HepG2 (cell line): ENCODE results near the gene KDM1B. TPM values are rescaled to one million over a fixed set of nuclear protein-coding genes. Genes with fewer than 3 reads are reported as not detected.
A peak's percentile ranks its signal among the peaks of the same experiment; 100 is the strongest.

Experiments
- ATAC-seq: fragments of 200-7000 bp; cut with Tn5 transposase; 3 replicates; pipeline ENCODE4 v1.9.1; 2020; ENCODE audit warnings: mild to moderate bottlenecking, moderate library complexity
- BruUV-seq: library from RNA; stranded (reverse); fragments of 400-500 nt; replicated peaks from 2 replicates; lab custom pipeline; 2021; lab: Mats Ljungman, UMichigan
- CTCF ChIA-PET: fragments of 300-600 bp; formaldehyde crosslinking; extraction: SDS; loops from one replicate; lab custom pipeline; 2021; ENCODE audit warnings: low total read pairs, inconsistent platforms, low intra/inter-chr PET ratio; lab: Yijun Ruan, JAX
- POLR2A ChIA-PET: fragments of 350-600 bp; sonication (Branson Sonifier 250); formaldehyde crosslinking; loops from one replicate; lab custom pipeline; 2020; ENCODE audit warnings: antibody characterized with exemption, inconsistent platforms; lab: Yijun Ruan, JAX
- DNase-seq: peaks from one replicate; pipeline ENCODE4 v3.0.0-alpha.2; 2015; ENCODE audit warnings: low spot score
- FAIRE-seq: peaks from 3 replicates; lab custom pipeline; 2011; peaks lifted over from hg19 to GRCh38; lab: Jason Lieb, UNC
- H2AFZ ChIP-seq: one replicate; pipeline ENCODE4 v1.6.1; 2011; ENCODE audit warnings: low read length, inconsistent platforms
- H3K27ac ChIP-seq: fragments of 300-600 bp; 3 replicates; pipeline ENCODE4 v1.8.0; 2011; ENCODE audit warnings: mixed run types, mild to moderate bottlenecking, mixed read lengths, low read length, inconsistent platforms; ENCODE audit not compliant: insufficient read depth; ENCODE audit errors: extremely low read length
- H3K27me3 ChIP-seq, 2 experiments: fragments of 200-600 bp in 1 of 2; 2 replicates in 1 of 2; 3 replicates in 1 of 2; pipeline versions ENCODE4 v1.6.0 to v1.8.0; 2011; ENCODE audit warnings: low read length in 2 of 2, mild to moderate bottlenecking in 2 of 2, moderate library complexity in 2 of 2, inconsistent platforms in 1 of 2; ENCODE audit not compliant: insufficient read depth in 2 of 2, control insufficient read depth in 1 of 2
- H3K36me3 ChIP-seq, 2 experiments: fragments of 200-600 bp in 1 of 2; replicated peaks in 1 of 2; 2 replicates in 1 of 2; 3 replicates in 1 of 2; pipeline versions ENCODE4 v1.5.1 to v1.8.0; 2011; ENCODE audit warnings: low read length in 2 of 2, inconsistent platforms in 1 of 2; ENCODE audit not compliant: insufficient read depth in 2 of 2, control insufficient read depth in 1 of 2
- H3K4me1 ChIP-seq: 2 replicates; pipeline ENCODE4 v1.5.1; 2012; ENCODE audit warnings: low read length, inconsistent platforms; ENCODE audit not compliant: insufficient read depth
- H3K4me2 ChIP-seq: 2 replicates; pipeline ENCODE4 v1.6.0; 2011; ENCODE audit warnings: low read depth, low read length, inconsistent platforms
- H3K4me3 ChIP-seq, 3 experiments: fragments of 200-600 bp in 1 of 3; sonication (generic), shearing (Covaris generic) in 1 of 3; replicated peaks in 1 of 3; 2 replicates each; pipeline ENCODE4 v1.5.1; 2011 to 2016; ENCODE audit warnings: low read length in 3 of 3, inconsistent platforms in 2 of 3, low read depth in 2 of 3, mild to moderate bottlenecking in 2 of 3, control low read depth in 1 of 3, mixed read lengths in 1 of 3; ENCODE audit not compliant: insufficient read depth in 1 of 3
- H3K79me2 ChIP-seq: one replicate; pipeline ENCODE4 v1.6.1; 2011; ENCODE audit warnings: low read length, inconsistent platforms; ENCODE audit not compliant: insufficient read depth
- H3K9ac ChIP-seq: 2 replicates; pipeline ENCODE4 v1.6.0; 2011; ENCODE audit warnings: mild to moderate bottlenecking, low read depth, low read length, inconsistent platforms; ENCODE audit not compliant: insufficient read depth
- H3K9me3 ChIP-seq: 2 replicates; pipeline ENCODE4 v1.5.1; 2012; ENCODE audit warnings: mild to moderate bottlenecking, low read length
- H4K20me1 ChIP-seq: 2 replicates; pipeline ENCODE4 v1.6.0; 2011; ENCODE audit warnings: inconsistent platforms, mild to moderate bottlenecking, low read length, moderate library complexity; ENCODE audit not compliant: insufficient read depth
- MAZ ChIP-seq, 2 experiments: sonication (generic) in 1 of 2; formaldehyde crosslinking in 1 of 2; IDR thresholded peaks; 2 replicates each; pipeline versions ENCODE4 v1.5.0 to v1.6.1; 2012 to 2020; ENCODE audit warnings: low read depth in 2 of 2, mild to moderate bottlenecking in 2 of 2, borderline replicate concordance in 1 of 2, improper control_type of control experiment in 1 of 2, low read length in 1 of 2, missing genetic modification reagents in 1 of 2, moderate library complexity in 1 of 2
- MNT ChIP-seq: fragments of 450-650 bp; IDR thresholded peaks from 2 replicates; pipeline ENCODE4 v1.6.1; 2016
- SALL2 ChIP-seq: sonication (generic); formaldehyde crosslinking; IDR thresholded peaks from 2 replicates; pipeline ENCODE4 v1.8.1; 2023; ENCODE audit warnings: mild to moderate bottlenecking, missing genetic modification reagents, inconsistent platforms
- USF2 ChIP-seq, 2 experiments: sonication (generic) in 1 of 2; formaldehyde crosslinking in 1 of 2; IDR thresholded peaks; 2 replicates each; pipeline versions ENCODE4 v1.5.1 to v1.6.1; 2011 to 2020; ENCODE audit warnings: borderline replicate concordance in 1 of 2, low read depth in 1 of 2, low read length in 1 of 2, mild to moderate bottlenecking in 1 of 2, missing genetic modification reagents in 1 of 2, moderate library complexity in 1 of 2
- ZNF691 ChIP-seq: sonication (generic); formaldehyde crosslinking; IDR thresholded peaks from 2 replicates; pipeline ENCODE4 v1.4.0; 2020; ENCODE audit warnings: missing genetic modification reagents, low read depth, mild to moderate bottlenecking, borderline replicate concordance
- WGBS: methylation state at CpG from one replicate; pipeline ENCODE4 v1.1.6; 2017; ENCODE audit warnings: low lambda C conversion rate; 5-methylcytosine and 5-hydroxymethylcytosine counted together
- in situ Hi-C: cut with HindIII; loops from 2 replicates; pipeline ENCODE4 v1.10.0; 2017; ENCODE audit warnings: low pct_unique_long_range_greater_than_20kb; ENCODE audit not compliant: extremely low pct_ligation_motif_present
- intact Hi-C: fragments of 100-400 bp; cut with micrococcal nuclease; formaldehyde crosslinking; loops from one replicate; pipeline ENCODE4 v1.10.0; 2022; ENCODE audit not compliant: unreplicated experiment
- polyA plus RNA-seq, 8 experiments: library from polyadenylated mRNA; depleted of rRNA in 3 of 8; stranded (reverse) in 7 of 8; unstranded in 1 of 8; fragments of >200 nt; fragmentation: Illumina TruSeq in 4 of 8; extraction: Trizol in 4 of 8; gene quantifications; 2 replicates each; pipeline versions ENCODE4 v1.2.1 to v1.2.3, GENCODE V29; 2011 to 2016; ENCODE audit warnings: low read depth in 4 of 8, missing spikeins in 1 of 8, mixed read lengths in 1 of 8; ENCODE audit not compliant: insufficient read depth in 1 of 8
- total RNA-seq, 5 experiments: library from RNA; depleted of rRNA; stranded (reverse); fragments of >200 nt; fragmentation: Illumina TruSeq; extraction: Trizol; gene quantifications; 2 replicates each; pipeline ENCODE4 v1.2.3, GENCODE V29; 2016; ENCODE audit warnings: low read depth in 1 of 5

The KDM1B gene
- total and polyA plus RNA-seq, 2 of the 13 experiments (the other 11 are each of a cell fraction or from before 2014, with no cell fraction given) = 9.8 to 13.2 TPM

- TF ChIP-seq USF2 (IDR thresholded peaks at IDR 0.05; ENCODE audit: low read depth, low read length) (no peak), USF2 (CRISPR knock-in tag; IDR thresholded peaks at IDR 0.05; ENCODE audit: borderline replicate concordance) (no peak), ZNF691 (CRISPR knock-in tag) (no peak), MAZ (IDR thresholded peaks at IDR 0.05; ENCODE audit: borderline replicate concordance, low read depth, low read length) (no peak), MAZ (CRISPR knock-in tag; IDR thresholded peaks at IDR 0.05; ENCODE audit: low read depth) (no peak)
These were observed 56.1 kb downstream of the KDM1B start (continued) for GRCh38 chr6:18211338-18211737.

GRCh38 chr6:18212231-18212630 is 57.0 kb downstream of the KDM1B start:
- intact Hi-C loops = no loop called here
- no peak overlapping the region for H3K4me2 ChIP-seq
- no TSS peak for BruUV-seq
- H3K4me3 ChIP-seq = no peak overlapping the region
- H3K27me3 ChIP-seq = no peaks in the 10 kb centered on the region
- no peak for TF ChIP-seq SALL2 (CRISPR knock-in tag)
- TF ChIP-seq MNT = peak; percentile 55
- H2AFZ ChIP-seq = no peak overlapping the region
- in situ Hi-C loops = no loop called here
- no peak overlapping the region for H3K27ac ChIP-seq
- no peak overlapping the region for H3K9ac ChIP-seq
- peaks cover 17% of the 10 kb centered on the region for H3K4me1 ChIP-seq
- ChIA-PET CTCF (no interaction called here), POLR2A (no interaction called here)
- 68% methylated on average over 4 of the region's 4 CpGs for WGBS
- no peaks in the 10 kb centered on the region for H3K9me3 ChIP-seq
- DNase-seq = no peak
- H3K79me2 ChIP-seq = no peaks in the 10 kb centered on the region
- peaks cover 0 to 4% of the 10 kb centered on the region in 2 experiments; a peak in 2 of 5 replicates for H3K36me3 ChIP-seq
- no peak; the same call in 2 of the 3 replicates for ATAC-seq
- FAIRE-seq = no peak
- no peaks in the 10 kb centered on the region for H4K20me1 ChIP-seq
